Epithelial cell of esophagus (primary cell): ENCODE results near the gene PDZRN3.

Source experiments
- DNase-seq: peaks from one replicate; pipeline ENCODE4 v3.0.0; 2010; ENCODE audit warnings: low read depth
- H3K4me3 ChIP-seq: 2 replicates; pipeline ENCODE4 v1.5.1; 2011; ENCODE audit warnings: mild to moderate bottlenecking, low read length, control low read depth
- CTCF ChIP-seq: IDR thresholded peaks from 2 replicates; pipeline ENCODE4 v1.5.1; 2011; ENCODE audit warnings: low read depth, mild to moderate bottlenecking, low read length, control low read depth, inconsistent platforms; ENCODE audit not compliant: insufficient read depth; ENCODE audit errors: missing control alignments

Gene PDZRN3

GRCh38 chr3:73437828-73438227 lies 186.9 kb downstream of the PDZRN3 start:
- no peak for DNase-seq
- H3K4me3 ChIP-seq: no peak overlapping the region
- TF ChIP-seq CTCF: no peak

- no peak for DNase-seq
- TF ChIP-seq CTCF: no peak
- H3K4me3 ChIP-seq: no peak overlapping the region
Measured at GRCh38 chr3:73435055-73435454, 189.7 kb downstream of the PDZRN3 start.

- no peak for TF ChIP-seq CTCF
- peak; percentile 29 for DNase-seq
- no peak overlapping the region for H3K4me3 ChIP-seq
Measured at GRCh38 chr3:73433687-73434086, 191.1 kb downstream of the PDZRN3 start.

GRCh38 chr3:73433079-73433478 lies 191.7 kb downstream of the PDZRN3 start:
- H3K4me3 ChIP-seq: no peak overlapping the region
- no peak for TF ChIP-seq CTCF
- no peak for DNase-seq

- no peak for TF ChIP-seq CTCF
- H3K4me3 ChIP-seq: no peak overlapping the region
- DNase-seq: no peak
Measured at GRCh38 chr3:73432706-73433032, 192.1 kb downstream of the PDZRN3 start.

DNA sequence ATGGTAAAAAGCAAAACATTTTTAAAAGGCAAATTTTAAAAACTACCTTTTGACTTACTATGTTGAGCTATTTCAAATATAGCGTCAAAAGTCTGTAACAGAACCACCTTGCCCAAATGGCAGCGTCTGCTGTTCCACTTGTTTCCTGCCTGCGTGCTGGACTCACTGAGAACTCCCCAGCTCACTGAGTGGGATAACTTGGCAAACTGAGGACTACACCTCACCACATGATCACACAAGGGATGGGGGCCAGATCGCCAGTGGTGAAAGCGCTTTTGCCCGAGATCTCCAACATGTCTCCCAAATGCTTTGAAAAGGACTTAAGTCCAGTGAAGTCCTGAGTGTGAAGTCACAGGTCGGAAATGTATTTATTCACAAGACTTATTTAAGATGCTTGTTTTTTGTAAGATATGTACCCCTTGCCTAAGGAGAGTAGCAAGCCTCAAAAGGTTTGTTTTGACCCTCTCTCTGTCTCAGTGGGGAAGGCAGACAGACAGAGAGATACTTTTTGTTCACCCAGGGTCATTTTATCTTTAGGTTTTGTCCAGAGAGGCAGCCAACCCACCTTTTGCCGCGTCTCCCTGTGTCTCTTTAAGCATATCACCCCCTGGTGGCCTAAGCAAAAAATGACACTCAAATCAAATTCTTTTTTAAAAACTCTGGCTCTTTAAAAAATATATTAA lies 192.6 kb downstream of the PDZRN3 start:
- DNase-seq: peak; percentile 54
- peak; percentile 65 for TF ChIP-seq CTCF
- no peak overlapping the region for H3K4me3 ChIP-seq

DNA sequence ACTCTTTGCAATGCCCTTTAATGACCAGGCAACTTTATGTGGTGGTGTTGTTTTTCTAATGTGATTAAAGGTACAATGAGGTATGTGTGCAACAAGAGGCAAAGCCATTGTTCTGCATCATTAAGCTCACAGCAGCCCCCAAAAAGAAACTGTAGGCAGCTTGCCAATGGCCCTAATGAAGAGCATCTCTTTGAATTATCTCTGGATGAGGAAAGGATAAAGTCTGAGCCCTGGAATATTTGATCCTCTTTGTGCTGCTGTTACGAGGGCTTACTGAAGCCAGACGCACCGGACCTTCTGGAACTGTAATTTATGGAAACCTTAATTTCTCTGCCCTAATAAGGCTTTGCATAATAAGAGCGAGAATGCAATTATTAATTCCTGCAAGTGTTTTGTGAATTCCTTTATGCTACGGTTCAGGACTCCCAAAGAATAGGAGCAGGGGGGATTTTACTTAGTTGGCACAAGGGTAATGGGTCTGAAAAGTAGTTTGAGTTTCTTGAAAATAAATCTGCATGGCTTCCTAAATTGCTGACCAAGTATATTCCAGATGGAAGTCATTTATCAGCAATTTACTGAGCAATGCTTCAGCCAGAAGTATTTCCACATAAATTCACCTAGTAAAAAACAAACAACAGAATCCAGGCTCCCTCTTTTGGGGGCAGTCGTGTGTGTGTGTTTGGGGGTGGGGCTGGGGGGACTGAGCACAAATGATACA lies 193.4 kb downstream of the PDZRN3 start:
- TF ChIP-seq CTCF: no peak
- H3K4me3 ChIP-seq: no peak overlapping the region
- no peak for DNase-seq
